HCT116 (cell line): ENCODE data around the gene MORN5. TPM values are rescaled to one million over a fixed set of nuclear protein-coding genes. Genes with fewer than 3 reads are reported as not detected.

Source experiments
- ATAC-seq: fragments of 200-7000 bp; cut with Tn5 transposase; 2 replicates; pipeline ENCODE4 v1.9.1; 2020; ENCODE audit warnings: mild to moderate bottlenecking, moderate library complexity
- BruUV-seq: library from RNA; stranded (reverse); fragments of 400-500 nt; replicated peaks from 2 replicates; lab custom pipeline; 2021; lab: Mats Ljungman, UMichigan
- CTCF ChIA-PET: fragments of 300-600 bp; sonication (Branson Sonifier 250); formaldehyde crosslinking; loops from one replicate; lab custom pipeline; 2021; ENCODE audit warnings: antibody characterized with exemption; lab: Charles Lee
- POLR2A ChIA-PET: fragments of 300-600, 350-600 bp; sonication (Branson Sonifier 250); formaldehyde crosslinking; loops from one replicate; lab custom pipeline; 2021; ENCODE audit warnings: antibody characterized with exemption; lab: Charles Lee
- RAD21 ChIA-PET, 2 experiments: fragments of 300-600 bp; sonication (Branson Sonifier 250); formaldehyde crosslinking; loops; one replicate each; lab custom pipeline; 2023; ENCODE audit warnings: low total read pairs in 2 of 2; ENCODE audit not compliant: uncharacterized antibody in 2 of 2, unreplicated experiment in 2 of 2, low non-redundant PET in 1 of 2; lab: Charles Lee
- DNase-seq: peaks from one replicate; pipeline ENCODE4 v3.0.0-alpha.2; 2010; ENCODE audit warnings: low read depth, low spot score
- H2AFZ ChIP-seq: fragments of 200-600 bp; shearing (Covaris generic), sonication (generic); 2 replicates; pipeline ENCODE4 v1.6.1; 2017; ENCODE audit warnings: low read depth, mixed run types, mixed read lengths, antibody characterized with exemption, low read length; ENCODE audit not compliant: poor library complexity, severe bottlenecking
- H3K27ac ChIP-seq: 2 replicates; pipeline ENCODE4 v1.5.1; 2012; ENCODE audit warnings: low read depth, low read length
- H3K27me3 ChIP-seq: fragments of 200-600 bp; sonication (generic); 2 replicates; pipeline ENCODE4 v1.6.1; 2016; ENCODE audit warnings: mixed run types, low read length, mixed read lengths; ENCODE audit not compliant: insufficient read depth
- H3K36me3 ChIP-seq, 2 experiments: fragments of 200-500 bp in 1 of 2; fragments of 200-600 bp in 1 of 2; sonication (Bioruptor generic) in 1 of 2; sonication (generic) in 1 of 2; 2 replicates each; pipeline versions ENCODE4 v1.5.1 to v1.6.1; 2014 to 2016; ENCODE audit warnings: low read length in 2 of 2, inconsistent platforms in 1 of 2, mixed read lengths in 1 of 2, mixed run types in 1 of 2; ENCODE audit not compliant: insufficient read depth in 2 of 2, control insufficient read depth in 1 of 2
- H3K4me1 ChIP-seq, 2 experiments: fragments of 200-600 bp in 1 of 2; sonication (generic) in 1 of 2; 2 replicates each; pipeline versions ENCODE4 v1.5.1 to v1.6.1; 2012 to 2017; ENCODE audit warnings: low read length in 2 of 2, inconsistent platforms in 1 of 2, mild to moderate bottlenecking in 1 of 2, mixed read lengths in 1 of 2, mixed run types in 1 of 2, moderate library complexity in 1 of 2; ENCODE audit not compliant: insufficient read depth in 2 of 2, control insufficient read depth in 1 of 2
- H3K4me2 ChIP-seq: fragments of 200-600 bp; sonication (generic); 2 replicates; pipeline ENCODE4 v1.6.1; 2017; ENCODE audit warnings: mixed run types, low read length, mixed read lengths
- H3K4me3 ChIP-seq, 2 experiments: fragments of 200-600 bp in 1 of 2; sonication (generic) in 1 of 2; replicated peaks in 1 of 2; 2 replicates each; pipeline ENCODE4 v1.5.1; 2011 to 2016; ENCODE audit warnings: low read length in 2 of 2, control low read depth in 1 of 2, low read depth in 1 of 2, mild to moderate bottlenecking in 1 of 2, mixed read lengths in 1 of 2, mixed run types in 1 of 2
- H3K79me2 ChIP-seq: fragments of 200-600 bp; sonication (generic); 2 replicates; pipeline ENCODE4 v1.6.1; 2017; ENCODE audit warnings: mild to moderate bottlenecking, mixed run types, low read length, moderate library complexity, mixed read lengths; ENCODE audit not compliant: insufficient read depth
- H3K9ac ChIP-seq: fragments of 200-600 bp; sonication (generic); 2 replicates; pipeline ENCODE4 v1.6.1; 2016; ENCODE audit warnings: low read length, mixed read lengths
- H3K9me2 ChIP-seq: fragments of 200-600 bp; sonication (generic), shearing (Covaris generic); 2 replicates; pipeline ENCODE4 v1.6.1; 2017; ENCODE audit warnings: mixed run types, mild to moderate bottlenecking, moderate library complexity; ENCODE audit not compliant: insufficient read depth
- H3K9me3 ChIP-seq, 2 experiments: fragments of 200-500 bp in 1 of 2; fragments of 200-600 bp in 1 of 2; sonication (Bioruptor generic) in 1 of 2; sonication (generic) in 1 of 2; 2 replicates each; pipeline ENCODE4 v1.6.1; 2014 to 2017; ENCODE audit warnings: low read length in 2 of 2, mixed read lengths in 2 of 2, inconsistent platforms in 1 of 2, low read depth in 1 of 2, mild to moderate bottlenecking in 1 of 2, mixed run types in 1 of 2, moderate library complexity in 1 of 2; ENCODE audit not compliant: control insufficient read depth in 1 of 2, insufficient read depth in 1 of 2
- H4K20me1 ChIP-seq: fragments of 200-600 bp; sonication (generic), shearing (Covaris generic); 2 replicates; pipeline ENCODE4 v1.6.1; 2017; ENCODE audit warnings: mixed run types, mild to moderate bottlenecking, moderate library complexity; ENCODE audit not compliant: insufficient read depth
- CBX3 ChIP-seq: IDR thresholded peaks from 2 replicates; pipeline ENCODE4 v1.6.1; 2012; ENCODE audit warnings: low read depth
- ELF1 ChIP-seq: IDR thresholded peaks from 2 replicates; pipeline ENCODE4 v1.6.1; 2012; ENCODE audit warnings: low read depth, borderline replicate concordance
- EZH2 ChIP-seq: fragments of 200-600 bp; sonication (generic); IDR thresholded peaks from 2 replicates; pipeline ENCODE4 v1.6.1; 2017; ENCODE audit warnings: antibody characterized with exemption, mixed run types
- FOSL1 ChIP-seq: IDR thresholded peaks from 2 replicates; pipeline ENCODE4 v1.6.1; 2012; ENCODE audit warnings: low read depth
- JUND ChIP-seq: IDR thresholded peaks from 2 replicates; pipeline ENCODE4 v1.6.1; 2012
- POLR2A ChIP-seq: IDR thresholded peaks from 2 replicates; pipeline ENCODE4 v1.7.0; 2011; ENCODE audit warnings: borderline replicate concordance; ENCODE audit not compliant: insufficient read depth, insufficient read length; ENCODE audit errors: extremely low read depth
- POLR2AphosphoS5 ChIP-seq: IDR thresholded peaks from 2 replicates; pipeline ENCODE4 v1.6.1; 2011; ENCODE audit warnings: mild to moderate bottlenecking, low read depth, low read length, moderate library complexity
- SIN3A ChIP-seq: IDR thresholded peaks from 2 replicates; pipeline ENCODE4 v1.6.1; 2012; ENCODE audit warnings: low read depth
- SP1 ChIP-seq: IDR thresholded peaks from 2 replicates; pipeline ENCODE4 v1.6.1; 2012; ENCODE audit warnings: low read depth
- SRF ChIP-seq: IDR thresholded peaks from 2 replicates; pipeline ENCODE4 v1.6.1; 2012; ENCODE audit warnings: low read depth
- YY1 ChIP-seq: IDR thresholded peaks from 2 replicates; pipeline ENCODE4 v1.6.1; 2011; ENCODE audit warnings: low read length, low read depth, moderate library complexity, mild to moderate bottlenecking; ENCODE audit not compliant: insufficient replicate concordance; ENCODE audit errors: extremely low read depth
- ZFX ChIP-seq: fragments of 450-650 bp; IDR thresholded peaks from 2 replicates; pipeline ENCODE4 v1.6.1; 2017
- ZNF274 ChIP-seq: fragments of 200-500 bp; sonication (Bioruptor generic); IDR thresholded peaks from 2 replicates; pipeline ENCODE4 v1.6.1; 2014; ENCODE audit warnings: mild to moderate bottlenecking, low read depth, low read length, inconsistent platforms
- intact Hi-C: fragments of 100-400 bp; cut with micrococcal nuclease; formaldehyde crosslinking; loops from 2 replicates; pipeline ENCODE4 v1.10.0; 2022
- total RNA-seq: library from RNA; stranded (reverse); gene quantifications from one replicate; pipeline ENCODE4 v1.2.1, GENCODE V29; 2021; ENCODE audit not compliant: unreplicated experiment
- TF ChIP-seq, protein P1 (sequence below), 3 experiments: fragments of 200-600 bp in 1 of 3; sonication (generic) in 1 of 3; IDR thresholded peaks in 2 of 3; conservative IDR thresholded peaks in 1 of 3; 2 replicates each; pipeline ENCODE4 v1.5.1; 2012 to 2017; ENCODE audit warnings: low read depth in 2 of 3, low read length in 2 of 3, antibody characterized with exemption in 1 of 3, borderline replicate concordance in 1 of 3, control low read depth in 1 of 3, mild to moderate bottlenecking in 1 of 3, mixed read lengths in 1 of 3, mixed run types in 1 of 3, moderate library complexity in 1 of 3; ENCODE audit not compliant: insufficient read depth in 1 of 3
- TF ChIP-seq, protein P2 (sequence below): IDR thresholded peaks from 2 replicates; pipeline ENCODE4 v1.6.1; 2011; ENCODE audit warnings: mild to moderate bottlenecking, low read length, moderate library complexity; ENCODE audit not compliant: insufficient replicate concordance; ENCODE audit errors: extremely low read depth

Gene MORN5
- total RNA-seq, 1 experiment from 2014 or later: not detected

DNA sequence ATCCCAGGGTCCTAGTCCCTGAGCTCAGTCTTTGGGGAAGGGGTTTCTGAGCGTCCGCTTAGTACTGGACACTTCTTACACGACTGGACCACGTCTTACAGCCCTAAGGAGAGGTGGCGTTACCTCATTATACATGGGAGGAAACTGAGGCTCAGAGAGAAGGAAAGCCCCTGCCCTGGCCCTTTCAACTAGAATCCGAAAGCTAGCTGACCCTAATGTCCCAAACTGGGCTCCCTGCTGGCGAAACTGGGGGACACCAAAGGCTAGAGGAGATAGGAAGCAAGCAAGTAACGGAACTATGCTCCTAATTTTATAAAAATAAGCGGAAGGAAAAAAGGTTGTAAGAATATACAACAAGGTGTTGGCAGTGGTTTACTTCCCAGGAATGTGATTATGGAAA is 54.8 kb downstream of the MORN5 start:
- H3K4me3 ChIP-seq: peak overlapping the region; percentile 39 to 62
- H3K79me2 ChIP-seq: no peaks in the 10 kb centered on the region
- CTCF ChIA-PET: interaction anchor here (0.7 kb wide), 1 partner anchor 69 kb away, joined by 3 read pairs; no protein-coding TSS in a partner anchor
- intact Hi-C loops: no loop called here
- H3K4me2 ChIP-seq: peak overlapping the region; percentile 96
- no peaks in the 10 kb centered on the region for H3K9me3 ChIP-seq
- no peak overlapping the region for H3K27ac ChIP-seq
- DNase-seq (no peak), ATAC-seq (no peak)
- RAD21 ChIA-PET: interaction anchor here in 1 of 2 experiments (1.1 kb wide), 1 partner anchor 136 kb away, joined by 3 read pairs; no protein-coding TSS in a partner anchor
- H3K4me1 ChIP-seq: peaks cover 3 to 23% of the 10 kb centered on the region in 2 experiments; a peak in 3 of 4 replicates
- peak overlapping the region; percentile 41; the same call in 1 of the 2 replicates for H3K9ac ChIP-seq
- POLR2A ChIA-PET: interaction anchor here (0.7 kb wide), 1 partner anchor 479 kb away, joined by 3 read pairs; no protein-coding TSS in a partner anchor
- no TSS peak for BruUV-seq
- H2AFZ ChIP-seq: peak overlapping the region; percentile 90
- TF ChIP-seq SIN3A (no peak), SP1 (no peak), JUND (no peak), FOSL1 (no peak), ZFX (no peak), POLR2A (no peak), SRF (no peak), ELF1 (no peak), ZNF274 (no peak), CBX3 (no peak), YY1 (no peak), POLR2AphosphoS5 (no peak), EZH2 (no peak)
- TF ChIP-seq, protein P1, sequence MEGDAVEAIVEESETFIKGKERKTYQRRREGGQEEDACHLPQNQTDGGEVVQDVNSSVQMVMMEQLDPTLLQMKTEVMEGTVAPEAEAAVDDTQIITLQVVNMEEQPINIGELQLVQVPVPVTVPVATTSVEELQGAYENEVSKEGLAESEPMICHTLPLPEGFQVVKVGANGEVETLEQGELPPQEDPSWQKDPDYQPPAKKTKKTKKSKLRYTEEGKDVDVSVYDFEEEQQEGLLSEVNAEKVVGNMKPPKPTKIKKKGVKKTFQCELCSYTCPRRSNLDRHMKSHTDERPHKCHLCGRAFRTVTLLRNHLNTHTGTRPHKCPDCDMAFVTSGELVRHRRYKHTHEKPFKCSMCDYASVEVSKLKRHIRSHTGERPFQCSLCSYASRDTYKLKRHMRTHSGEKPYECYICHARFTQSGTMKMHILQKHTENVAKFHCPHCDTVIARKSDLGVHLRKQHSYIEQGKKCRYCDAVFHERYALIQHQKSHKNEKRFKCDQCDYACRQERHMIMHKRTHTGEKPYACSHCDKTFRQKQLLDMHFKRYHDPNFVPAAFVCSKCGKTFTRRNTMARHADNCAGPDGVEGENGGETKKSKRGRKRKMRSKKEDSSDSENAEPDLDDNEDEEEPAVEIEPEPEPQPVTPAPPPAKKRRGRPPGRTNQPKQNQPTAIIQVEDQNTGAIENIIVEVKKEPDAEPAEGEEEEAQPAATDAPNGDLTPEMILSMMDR (IDR thresholded peaks at IDR 0.05 in 2 of 3, conservative IDR thresholded peaks at IDR 0.05 in 1 of 3; ENCODE audit: borderline replicate concordance in 1 of 3, insufficient read depth in 1 of 3, low read depth in 2 of 3, low read length in 2 of 3): no peak
- TF ChIP-seq, protein P2, sequence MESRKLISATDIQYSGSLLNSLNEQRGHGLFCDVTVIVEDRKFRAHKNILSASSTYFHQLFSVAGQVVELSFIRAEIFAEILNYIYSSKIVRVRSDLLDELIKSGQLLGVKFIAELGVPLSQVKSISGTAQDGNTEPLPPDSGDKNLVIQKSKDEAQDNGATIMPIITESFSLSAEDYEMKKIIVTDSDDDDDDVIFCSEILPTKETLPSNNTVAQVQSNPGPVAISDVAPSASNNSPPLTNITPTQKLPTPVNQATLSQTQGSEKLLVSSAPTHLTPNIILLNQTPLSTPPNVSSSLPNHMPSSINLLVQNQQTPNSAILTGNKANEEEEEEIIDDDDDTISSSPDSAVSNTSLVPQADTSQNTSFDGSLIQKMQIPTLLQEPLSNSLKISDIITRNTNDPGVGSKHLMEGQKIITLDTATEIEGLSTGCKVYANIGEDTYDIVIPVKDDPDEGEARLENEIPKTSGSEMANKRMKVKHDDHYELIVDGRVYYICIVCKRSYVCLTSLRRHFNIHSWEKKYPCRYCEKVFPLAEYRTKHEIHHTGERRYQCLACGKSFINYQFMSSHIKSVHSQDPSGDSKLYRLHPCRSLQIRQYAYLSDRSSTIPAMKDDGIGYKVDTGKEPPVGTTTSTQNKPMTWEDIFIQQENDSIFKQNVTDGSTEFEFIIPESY: no peak
- no peaks in the 10 kb centered on the region for H3K36me3 ChIP-seq
- H4K20me1 ChIP-seq: no peaks in the 10 kb centered on the region
- no peaks in the 10 kb centered on the region for H3K9me2 ChIP-seq
- no peaks in the 10 kb centered on the region for H3K27me3 ChIP-seq
